T-helper 1 cell (primary cell): ENCODE data around the gene PRR23E.

ENCODE experiments used
- DNase-seq, 5 donors: peaks; one replicate each; pipeline ENCODE4 v3.0.0-alpha.2; 2012 to 2020

Gene PRR23E

DNA sequence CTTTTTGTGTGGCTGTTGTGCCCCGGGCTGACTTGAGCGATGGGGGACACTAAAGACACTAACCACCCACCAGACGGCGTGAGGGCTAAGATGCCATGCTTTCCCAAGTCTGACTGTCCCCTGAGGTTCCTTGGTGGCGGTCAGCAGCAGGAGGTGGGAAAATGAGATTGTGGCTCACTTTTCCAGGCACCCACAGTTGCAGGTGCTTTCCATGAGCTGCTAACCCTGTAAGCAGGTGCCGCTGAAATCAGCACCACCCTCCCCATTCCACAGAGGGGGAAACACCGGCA, 17.7 kb downstream of the PRR23E start:
- no peak for DNase-seq

DNA sequence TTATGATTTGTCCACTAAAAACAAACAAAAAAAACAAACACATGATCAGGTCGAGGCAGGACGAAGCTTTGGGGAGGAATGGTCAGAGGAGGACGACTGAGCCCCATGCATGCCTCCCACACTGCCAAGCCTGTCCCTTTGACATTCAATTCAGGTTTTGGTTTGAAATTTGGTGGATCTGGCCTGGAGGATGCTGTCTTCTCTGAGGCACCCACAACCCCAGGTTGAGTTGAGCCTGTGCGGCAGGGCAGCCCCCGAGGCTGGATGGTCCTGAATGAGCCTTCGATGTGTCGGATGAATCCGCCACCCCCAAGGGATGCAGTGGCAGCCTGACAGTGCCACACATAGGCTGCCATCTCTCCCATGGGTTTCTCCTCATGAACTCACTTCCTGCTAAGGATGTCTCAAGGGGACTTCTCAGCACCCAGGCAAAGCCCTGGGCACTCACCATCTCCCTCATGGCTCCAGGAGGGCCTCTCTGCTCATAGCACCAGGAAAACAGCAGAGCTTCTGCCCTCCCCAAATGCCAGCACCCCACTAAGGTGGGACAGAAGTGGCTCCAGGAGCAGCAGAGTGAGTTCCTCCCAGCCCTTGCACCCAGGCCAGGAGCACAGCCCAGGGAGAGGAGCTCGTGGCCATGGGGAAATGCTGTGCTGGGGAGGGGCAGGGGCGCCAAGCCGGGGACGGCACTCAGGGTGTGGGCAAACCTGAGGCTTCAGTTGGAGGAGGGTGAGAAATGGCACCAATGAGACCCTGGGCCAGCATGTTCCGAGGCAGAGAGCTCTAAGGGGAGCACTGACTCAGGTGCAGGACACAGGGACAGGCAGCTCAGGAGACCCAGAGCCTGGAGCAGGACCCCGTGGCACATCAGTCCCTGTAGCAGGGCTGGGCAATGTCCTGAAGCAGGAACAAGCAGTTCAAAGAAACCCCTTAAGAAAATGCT, 18.5 kb downstream of the PRR23E start:
- no peak for DNase-seq

DNA sequence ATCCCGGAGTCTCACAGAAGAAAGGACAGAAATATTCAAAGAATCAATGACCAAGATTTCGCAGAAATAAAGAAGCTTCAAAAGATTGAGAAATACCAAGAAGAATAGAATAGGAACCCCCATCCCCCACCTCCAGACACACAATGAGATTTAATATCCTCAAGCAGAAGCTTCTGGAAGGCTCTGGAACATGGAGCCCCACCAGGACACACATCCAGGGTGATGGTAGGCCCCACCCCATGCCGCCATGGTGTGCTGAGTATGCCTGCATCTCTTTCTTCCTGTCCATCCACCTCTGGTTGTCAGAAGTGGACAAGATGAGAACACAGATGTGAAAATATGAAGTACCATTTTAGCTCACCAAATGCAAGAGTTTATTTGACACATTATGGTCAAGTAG, 19.3 kb downstream of the PRR23E start:
- DNase-seq = no peak

DNA sequence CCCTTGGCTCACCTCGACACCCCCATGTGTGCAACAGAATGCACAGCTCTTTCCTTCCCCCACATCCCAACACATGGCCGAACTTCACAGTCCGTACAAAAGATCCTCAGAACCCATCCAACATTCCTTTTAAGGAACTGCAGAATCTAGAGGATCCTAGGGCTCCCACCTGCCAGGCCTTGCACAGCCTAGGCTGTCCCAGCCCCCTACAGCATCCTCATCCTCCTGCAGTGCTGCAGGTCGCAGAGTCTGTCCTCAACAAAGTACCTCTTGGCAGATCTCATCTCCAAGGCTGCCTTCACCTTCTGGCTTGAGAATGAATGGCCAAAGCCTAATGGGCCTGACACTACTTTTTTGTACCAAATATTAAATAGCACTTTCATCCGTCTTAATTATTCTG, 19.8 kb downstream of the PRR23E start:
- DNase-seq = no peak

DNA sequence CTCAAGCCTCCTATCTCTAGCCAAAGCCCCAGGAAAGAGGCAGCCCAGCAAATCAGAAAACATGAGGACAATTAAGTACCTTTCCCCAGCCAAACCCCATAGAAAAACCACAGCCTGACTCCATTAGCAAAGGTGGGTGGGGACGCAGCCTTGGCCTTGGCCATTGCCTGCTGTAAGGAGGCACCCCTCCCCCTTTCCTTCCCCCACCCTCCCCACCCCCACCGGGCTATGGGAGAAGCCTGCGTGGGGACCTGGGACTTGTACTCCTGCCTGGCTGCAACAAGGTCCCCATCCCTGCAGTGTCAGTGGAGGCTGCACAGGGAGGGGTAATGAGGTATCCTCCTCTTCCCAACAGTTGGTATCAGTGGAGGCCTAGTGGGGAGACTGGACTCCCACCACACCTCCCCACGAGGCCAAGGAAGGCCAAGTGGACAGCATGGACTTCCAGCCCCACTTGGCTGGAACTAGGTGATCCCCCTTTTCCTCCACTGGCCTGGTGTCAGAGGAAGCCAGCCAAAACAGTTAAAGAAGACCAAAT, 20.5 kb downstream of the PRR23E start:
- no peak for DNase-seq

DNA sequence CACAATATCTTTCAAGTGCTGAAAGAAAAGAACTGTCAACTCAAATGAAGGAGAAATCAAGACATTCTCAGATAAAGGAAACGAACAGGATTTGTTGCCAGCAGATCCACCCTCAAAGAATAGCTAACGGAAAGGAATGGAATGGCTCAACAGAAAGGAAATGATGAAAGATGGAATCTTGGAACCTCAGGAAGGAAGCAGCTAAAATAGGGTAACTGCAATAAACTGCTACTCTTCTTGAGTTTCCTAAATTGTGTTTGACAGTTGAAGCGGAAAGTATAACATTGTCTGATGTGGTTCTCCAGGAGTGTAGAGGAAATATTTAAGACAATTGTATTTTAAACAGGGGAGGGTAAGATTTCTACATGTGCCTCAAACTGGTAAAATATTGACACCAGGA, 22.0 kb downstream of the PRR23E start:
- DNase-seq = no peak

DNA sequence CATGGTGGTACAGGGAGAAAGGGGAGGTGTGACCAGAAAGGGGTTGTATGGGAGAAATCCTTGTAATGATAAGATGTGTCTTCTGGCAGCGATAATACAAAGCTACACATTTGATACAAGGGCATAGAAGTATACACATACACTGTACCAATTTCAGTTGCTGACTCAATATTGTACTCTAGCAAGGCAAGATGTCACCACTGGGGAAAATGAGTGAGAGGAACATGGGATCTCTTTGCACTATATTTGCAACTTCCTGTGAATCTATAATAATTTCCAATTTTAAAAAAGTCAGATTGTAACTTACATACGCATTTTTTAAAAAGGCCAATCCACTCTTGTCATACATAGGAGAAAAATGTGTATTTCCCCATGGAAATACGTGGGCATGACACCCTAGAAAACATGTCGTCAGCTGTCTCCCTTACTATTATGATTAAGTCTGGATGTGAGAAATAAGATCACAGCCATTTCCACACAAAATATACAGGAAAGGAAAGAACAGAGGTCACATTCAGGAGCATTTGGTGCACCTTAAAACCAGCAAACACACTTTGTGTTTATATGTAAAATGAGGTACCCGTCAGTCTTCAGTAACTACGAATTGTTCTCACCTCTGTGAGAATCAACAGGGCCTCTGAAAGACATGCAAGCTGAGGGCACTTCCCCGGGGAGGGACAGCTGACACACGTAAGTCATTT, 22.9 kb downstream of the PRR23E start:
- DNase-seq = no peak

DNA sequence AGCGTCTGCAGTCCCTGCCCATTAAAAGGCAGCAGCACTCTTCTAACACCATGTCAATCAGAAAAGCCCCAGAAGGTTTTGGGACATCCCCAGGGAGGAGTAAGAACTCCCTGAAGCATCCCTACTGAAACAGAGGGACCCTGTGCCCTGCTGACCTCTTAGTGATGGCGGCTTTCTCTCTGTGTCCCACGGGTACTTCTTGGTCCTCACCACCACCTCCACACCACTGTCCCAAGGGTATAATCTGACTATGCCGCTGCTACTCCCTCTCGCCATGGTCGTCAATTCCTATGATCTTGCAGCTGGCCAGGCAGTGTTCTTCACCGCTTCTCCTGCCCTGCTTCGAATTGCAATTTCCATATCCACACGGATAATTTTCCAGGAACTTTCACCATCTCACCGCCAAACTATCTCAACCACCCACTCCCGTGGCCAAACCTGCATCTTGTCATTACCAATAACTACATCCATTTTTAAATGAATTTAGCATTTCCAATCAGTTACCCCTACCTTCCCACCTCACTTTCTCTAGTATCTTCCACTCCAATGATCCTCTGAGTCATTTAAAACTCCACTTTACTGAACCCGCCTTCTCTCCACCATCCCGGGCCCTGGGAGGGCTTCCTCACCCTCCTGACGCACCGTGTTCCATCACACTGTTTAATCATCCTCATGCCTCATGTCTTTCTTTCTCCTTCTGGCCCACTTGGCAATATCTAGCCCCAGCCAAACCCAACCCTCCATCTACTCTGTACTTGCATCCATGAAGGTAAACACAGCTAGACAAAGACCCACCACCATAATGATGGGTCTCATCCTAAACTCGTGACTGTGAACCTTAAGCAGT, 23.7 kb downstream of the PRR23E start:
- no peak for DNase-seq

DNA sequence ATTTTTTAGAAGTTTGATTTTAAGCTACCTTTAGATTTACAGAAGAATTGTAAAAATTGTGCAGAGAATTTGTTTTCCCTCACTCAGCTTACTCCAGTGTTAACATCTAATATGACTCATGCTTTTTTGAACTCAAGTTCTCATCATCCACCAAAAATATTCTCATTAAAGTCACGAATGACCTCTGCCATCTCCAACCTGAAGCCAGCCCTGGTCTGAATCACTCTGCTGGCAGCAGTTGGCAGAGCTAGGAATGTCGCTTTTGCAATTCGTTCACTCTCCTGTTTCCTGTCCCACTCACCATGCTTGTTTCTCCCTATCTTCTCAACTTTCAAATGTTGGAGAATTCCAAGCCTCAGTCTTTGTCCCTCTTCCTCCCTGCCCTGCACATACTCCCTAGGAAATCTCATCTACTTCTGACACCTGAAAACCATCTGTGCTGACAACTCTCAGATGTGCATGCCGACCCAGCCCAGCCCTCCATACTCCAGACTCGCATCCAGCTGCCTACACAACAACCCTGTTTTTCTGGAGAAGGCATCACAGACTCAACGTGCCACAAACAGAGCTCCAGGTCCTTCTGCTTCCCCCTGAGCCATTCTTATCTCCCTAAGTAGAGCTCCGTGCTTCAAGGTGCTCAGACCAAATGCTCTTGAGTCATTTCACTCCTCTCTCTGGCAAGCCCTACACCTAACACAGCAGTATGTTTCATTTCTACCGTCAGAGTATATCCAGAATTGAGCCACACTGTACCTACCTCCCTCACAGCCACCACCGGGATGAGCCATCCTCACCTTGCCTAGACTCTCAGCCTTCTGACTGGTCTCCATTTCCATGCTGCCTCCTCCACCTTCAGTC, 24.9 kb downstream of the PRR23E start:
- no peak for DNase-seq

DNA sequence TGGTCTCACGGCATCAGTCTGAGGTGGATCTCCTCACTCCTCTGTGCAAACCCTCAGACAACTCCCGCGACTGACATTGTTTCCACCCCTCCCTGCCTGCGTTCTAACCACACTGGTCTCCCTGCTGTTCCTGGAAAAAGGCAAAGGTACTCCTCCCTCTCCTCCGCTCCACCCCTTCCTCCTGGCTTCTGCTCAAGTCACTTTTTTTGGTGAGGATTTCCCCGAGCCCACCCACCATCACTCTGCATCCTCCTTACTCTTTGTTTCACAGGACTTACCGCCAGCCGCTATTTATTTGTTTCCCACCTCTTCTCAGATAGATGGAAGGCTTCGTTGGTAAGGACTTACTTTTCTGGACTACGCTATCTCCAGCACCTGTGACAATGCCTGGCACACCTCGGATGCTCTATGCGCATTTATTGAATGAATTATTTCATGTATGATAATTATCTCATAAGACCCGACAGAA, 25.6 kb downstream of the PRR23E start:
- no peak for DNase-seq

DNA sequence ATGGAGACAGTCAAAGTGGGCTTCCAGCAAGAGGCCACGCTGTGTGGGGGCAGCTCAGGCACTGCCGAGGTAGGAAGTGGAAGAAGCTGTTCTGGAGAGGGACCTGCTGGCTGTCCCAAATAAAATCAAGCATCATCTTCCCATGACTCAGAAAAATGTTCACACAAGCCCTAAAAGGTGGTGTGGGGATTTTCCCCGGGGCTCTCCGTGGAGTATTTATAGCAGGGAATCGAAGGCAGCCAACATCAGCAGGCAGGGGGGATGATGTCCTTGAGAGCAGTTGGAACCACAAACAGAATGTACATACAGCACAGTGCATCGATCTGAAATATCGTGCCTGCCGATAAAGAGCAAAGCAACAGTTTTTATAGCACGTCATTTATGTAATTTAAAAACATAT, 27.6 kb downstream of the PRR23E start:
- DNase-seq = no peak

DNA sequence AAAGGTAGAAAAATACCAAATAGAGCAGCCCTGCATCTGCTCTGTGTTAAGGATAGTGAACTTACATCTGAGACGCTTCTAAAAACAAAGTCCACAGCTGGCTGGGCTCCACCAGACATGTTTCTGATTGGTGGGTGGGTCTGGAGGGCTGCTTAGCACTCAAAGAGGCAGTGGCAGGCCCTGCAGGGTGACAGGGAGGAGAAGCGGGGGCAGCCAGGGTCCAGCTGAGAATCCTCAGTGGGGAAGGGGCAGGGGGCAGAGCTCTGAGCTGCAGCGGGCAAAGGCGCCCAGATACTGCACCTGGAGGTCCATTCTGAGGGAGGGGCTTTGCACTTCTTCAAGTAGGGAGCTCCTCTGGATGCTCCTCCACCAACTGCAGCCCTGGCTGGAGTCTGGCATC, 28.1 kb downstream of the PRR23E start:
- no peak for DNase-seq

DNA sequence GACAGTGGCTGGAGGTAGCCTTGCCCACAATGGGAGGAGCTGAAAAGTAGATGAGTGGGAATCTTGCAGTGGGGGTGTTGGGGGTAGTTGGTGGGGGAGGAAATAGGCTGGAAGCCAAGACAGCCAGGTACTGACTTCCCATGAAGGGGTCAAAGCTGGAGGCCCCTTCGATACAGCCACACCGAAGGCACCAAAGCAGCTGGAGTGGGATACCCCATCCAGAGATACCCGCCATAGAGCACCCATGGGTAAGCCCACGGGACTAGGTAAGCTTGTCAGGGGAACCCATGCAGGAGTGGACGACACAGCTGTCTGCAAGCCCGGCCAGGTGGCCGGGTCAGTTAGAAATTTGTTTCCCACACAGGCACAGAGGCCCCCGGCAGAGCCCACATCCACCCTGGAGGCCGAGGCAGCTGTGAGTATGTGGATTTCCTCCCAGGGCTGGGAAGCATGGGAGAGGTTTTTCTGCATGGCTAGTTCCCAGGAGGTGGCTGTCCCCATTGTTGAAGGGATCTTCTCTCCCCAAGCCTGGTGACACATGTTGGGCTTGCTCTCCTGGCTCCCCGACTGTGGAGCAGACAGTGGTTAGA, 28.6 kb downstream of the PRR23E start:
- no peak for DNase-seq

DNA sequence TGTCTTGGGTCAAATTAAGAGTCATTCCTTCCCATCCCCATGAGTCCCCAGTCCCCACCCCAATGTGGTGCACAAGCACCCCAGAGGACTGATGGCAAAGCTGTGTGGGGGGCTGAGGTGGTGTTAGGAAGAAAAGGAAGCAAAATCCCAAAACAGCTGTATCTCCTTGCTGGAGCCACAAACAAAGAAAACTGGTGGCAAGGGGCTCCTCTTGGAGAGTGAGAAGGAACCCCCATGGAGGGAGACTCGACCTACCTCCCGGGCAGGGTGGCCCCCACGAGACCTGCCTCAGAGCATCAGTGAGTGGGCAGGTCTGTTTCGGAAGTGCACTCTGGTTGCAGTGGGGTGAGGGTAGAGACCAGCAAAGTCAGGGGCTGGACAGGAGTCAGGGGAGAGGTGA, 29.2 kb downstream of the PRR23E start:
- no peak for DNase-seq

DNA sequence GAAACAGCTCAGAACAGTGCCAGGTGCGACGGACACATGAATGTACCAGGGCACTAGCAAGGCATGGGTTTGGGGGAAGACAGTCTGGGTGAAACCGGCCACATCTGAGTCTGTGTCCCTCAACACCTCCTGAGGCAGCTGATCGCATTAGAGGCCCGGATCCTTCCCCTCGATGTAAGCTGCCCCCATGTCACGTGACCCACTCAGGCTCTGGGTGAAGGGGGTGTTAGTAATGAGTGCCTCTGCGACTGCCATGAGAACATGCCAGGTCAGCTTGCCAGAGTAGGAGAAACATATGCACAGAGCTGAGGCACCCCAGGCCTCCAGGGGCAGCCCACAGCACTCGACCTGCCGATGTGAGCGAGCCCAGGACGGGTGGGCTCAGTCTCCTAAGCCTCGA, 29.7 kb downstream of the PRR23E start:
- no peak for DNase-seq

DNA sequence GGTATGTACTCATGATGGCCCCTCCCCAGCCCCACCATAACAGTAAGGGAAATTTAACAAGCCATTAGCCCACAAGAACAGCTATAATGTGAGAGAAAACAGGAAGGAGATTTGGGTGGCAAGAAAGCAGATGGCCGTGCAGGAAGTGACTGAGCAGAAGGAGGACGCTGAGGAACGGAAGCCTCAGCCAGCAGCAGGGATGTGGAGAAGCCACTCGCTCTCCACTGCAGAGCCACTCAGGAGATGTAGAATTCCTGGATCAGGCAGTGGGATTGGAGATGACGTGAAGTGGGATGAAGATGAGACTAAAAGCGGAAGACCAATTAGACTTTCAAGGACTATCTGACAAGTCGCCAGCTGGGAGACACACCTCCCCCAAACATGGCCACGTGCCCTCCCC, 31.2 kb downstream of the PRR23E start:
- no peak for DNase-seq

DNA sequence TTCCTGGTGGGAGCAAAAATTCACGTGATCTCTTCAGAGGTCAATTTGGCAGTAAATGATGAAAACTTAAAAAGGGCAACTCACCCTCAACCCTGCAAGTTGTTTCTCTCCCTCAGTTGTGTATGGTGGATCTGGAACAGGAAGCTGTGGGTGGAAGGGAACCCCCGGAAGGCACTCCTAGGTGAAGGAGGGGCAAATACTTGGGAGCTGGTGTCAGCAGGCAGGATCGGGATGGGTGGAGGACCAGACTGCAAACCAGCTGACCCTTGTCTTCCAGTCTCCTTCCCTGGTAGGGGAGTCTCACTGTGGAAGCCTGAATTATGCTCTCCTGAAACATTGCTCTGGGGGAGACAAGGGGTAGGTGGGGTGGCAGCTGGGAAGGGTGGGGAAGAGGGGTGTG, 33.5 kb downstream of the PRR23E start:
- DNase-seq = no peak

DNA sequence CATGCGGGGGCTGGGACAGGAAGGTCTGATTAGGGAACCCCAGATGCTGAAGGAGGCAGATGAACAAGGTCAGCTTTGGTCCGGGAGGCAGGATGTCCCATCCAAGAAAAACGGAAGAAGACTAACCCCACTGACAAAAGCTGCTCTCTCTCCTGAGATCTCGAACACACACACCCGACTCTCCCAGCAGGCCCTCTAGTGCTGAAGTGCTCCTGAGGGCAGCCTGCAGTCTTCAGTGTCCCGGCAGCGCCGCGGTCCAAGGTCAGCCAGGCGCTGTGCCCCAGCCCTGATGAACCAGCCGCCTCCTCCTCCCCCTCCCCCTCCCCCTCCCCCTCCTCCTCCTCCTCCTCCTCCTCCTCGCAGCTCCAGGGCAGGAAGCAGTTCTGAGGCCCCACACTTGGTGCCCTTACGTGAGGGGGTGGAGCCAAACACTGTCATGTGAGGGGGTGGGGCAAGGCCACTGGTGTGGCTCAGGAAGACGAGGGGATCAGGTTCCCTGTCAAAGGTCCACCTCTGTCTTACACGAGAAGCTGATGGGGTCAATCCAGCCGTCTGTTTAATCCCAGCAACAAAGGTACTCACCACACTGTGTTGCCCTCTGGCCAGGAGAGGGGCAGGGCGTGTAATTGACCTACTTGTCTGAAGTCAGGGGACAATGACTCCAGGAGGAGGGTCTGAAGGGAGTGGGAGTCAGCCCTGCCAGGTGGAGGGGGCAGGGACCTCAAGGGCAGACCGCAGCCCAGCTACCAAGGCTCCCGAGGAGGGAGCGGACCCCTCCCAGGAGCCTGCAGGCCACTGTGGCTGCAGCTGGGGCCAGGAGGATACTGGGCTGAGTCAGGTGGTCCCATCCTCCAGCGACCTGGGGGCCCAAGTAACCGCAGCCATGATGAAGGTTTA, 34.3 kb downstream of the PRR23E start:
- no peak for DNase-seq

DNA sequence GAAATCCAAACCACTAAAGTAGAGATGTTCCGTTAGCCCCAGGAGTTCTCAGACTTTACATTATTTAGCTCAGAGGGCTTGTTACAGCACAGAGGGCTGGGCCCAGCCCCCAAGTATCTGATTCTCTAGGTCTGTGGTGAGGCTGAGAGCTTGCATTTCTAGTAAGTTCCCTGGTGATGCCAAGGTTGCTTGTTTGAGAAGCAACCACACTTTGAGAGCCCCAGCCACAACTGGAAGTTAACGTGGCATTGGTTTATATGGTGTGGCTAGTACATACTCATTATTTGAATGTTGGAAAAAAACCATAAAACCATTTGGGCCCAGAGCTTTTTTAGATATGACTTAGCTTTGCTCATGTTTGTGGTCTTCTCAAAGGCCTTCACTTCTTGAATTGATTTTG, 35.9 kb downstream of the PRR23E start:
- no peak for DNase-seq

DNA sequence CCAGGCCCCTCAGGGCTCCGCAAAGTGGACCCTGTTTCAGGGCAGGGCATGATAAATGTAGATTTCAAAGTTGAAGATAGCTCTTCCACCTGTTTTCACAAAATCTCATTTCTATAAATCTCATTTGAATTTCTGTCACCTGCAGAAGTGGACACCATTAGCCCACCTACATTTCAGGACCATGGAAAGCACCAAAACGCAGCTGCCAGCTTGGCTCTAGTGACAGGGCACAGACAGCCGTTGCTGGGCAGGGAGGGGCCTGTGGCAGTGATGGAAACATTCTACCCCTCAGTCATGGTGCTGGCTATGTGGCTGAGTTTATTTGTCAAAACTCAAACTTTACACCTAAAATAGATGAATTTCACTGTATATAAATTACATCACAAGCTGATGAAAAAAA, 40.4 kb downstream of the PRR23E start:
- no peak for DNase-seq

DNA sequence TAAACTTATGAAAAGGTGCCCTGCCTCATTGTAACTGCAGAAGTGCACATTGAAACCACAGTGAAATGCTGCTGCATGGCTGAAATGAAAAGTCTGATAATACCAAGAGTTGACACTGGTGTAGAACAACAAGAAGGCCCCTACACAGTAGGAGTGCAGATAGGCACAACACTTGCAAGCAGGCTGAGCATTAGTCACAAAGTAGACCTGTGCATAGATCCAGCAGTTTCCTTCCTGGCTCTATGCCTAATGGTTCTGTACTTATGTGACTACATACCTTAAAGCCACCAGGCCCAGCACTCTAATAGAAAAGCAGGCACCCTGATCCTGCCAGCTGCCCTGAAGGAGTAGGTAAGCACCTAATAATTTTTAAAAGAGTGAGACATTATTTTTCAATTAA, 41.8 kb downstream of the PRR23E start:
- DNase-seq = no peak
